Stimulated activated CD4-positive, alpha-beta T cell treated with anti-CD3 and anti-CD28 coated beads, Interleukin-15, amount 100 ng/mL, for 48 hours (primary cell): ENCODE data around the gene ZNF709.
A peak's percentile ranks its signal among the peaks of the same experiment; 100 is the strongest.
"Not testable (repeated sequence)": the region's sequence is repeated elsewhere in the genome, so short reads cannot be mapped to it uniquely, and the experiment has no call there.

ENCODE experiments used
- DNase-seq, 2 donors: peaks; one replicate each; pipeline ENCODE4 v3.0.0-alpha.2; 2020; ENCODE audit warnings: low read depth in 2 of 2

ZNF709 gene

GRCh38 chr19:12453495-12453894 is 31.1 kb downstream of the ZNF709 start:
- no peak for DNase-seq

DNA sequence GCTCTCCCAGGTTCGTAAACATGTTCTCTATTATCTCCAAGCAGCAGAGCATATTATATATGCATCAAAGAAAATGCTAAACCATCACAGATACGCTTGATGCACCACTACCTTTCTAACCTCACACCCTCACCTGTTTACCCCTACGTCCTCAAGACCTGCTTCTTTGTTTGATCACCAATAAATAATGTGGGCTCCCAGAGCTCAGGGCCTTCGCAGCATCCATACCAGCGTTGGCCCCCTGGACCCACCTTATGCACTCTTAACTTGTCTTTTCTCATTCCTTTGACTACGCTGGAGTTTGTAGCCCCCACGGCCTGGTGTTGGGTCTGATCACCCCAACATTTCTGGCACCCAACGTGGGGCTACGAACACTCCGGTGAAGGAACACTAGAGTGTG is 33.8 kb downstream of the ZNF709 start:
- no peak for DNase-seq

DNA sequence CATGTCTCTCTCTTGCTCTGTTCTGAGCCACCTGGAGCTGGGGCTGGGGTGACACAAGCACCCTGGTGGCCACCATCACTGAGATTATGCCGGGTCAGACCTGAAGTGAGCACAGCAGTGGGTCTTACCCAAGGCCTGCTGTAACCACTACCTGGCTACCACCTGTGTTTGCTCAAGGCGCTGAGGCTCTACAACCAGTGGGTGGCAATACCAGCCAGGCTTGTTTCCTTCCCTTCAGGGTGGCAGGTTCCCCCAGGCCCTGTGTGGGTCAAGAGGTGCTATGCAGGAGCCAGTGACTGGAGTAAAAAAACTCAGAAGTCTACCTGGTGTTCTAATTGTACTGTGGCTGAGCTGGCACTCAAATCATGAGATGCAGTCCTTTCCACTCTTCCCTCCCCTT is 35.8 kb downstream of the ZNF709 start:
- no peak for DNase-seq

- peak; percentile 97 to 98 for DNase-seq
Observed at GRCh38 chr19:12440541-12441316, 43.9 kb downstream of the ZNF709 start, which contains the start of gene ZNF443. Gene ZNF443 (minus strand): TSS chr19:12441021. CDS start chr19:12440914, 107 bp downstream.

- DNase-seq, result peak; percentile 22 to 48
Observed at GRCh38 chr19:12439686-12440540, 44.7 kb downstream of the ZNF709 start.

GRCh38 chr19:12430726-12431299 is 53.8 kb downstream of the ZNF709 start:
- DNase-seq, result not testable (repeated sequence)

- DNase-seq, result no peak
Observed at GRCh38 chr19:12425888-12426274, 58.7 kb downstream of the ZNF709 start.

DNA sequence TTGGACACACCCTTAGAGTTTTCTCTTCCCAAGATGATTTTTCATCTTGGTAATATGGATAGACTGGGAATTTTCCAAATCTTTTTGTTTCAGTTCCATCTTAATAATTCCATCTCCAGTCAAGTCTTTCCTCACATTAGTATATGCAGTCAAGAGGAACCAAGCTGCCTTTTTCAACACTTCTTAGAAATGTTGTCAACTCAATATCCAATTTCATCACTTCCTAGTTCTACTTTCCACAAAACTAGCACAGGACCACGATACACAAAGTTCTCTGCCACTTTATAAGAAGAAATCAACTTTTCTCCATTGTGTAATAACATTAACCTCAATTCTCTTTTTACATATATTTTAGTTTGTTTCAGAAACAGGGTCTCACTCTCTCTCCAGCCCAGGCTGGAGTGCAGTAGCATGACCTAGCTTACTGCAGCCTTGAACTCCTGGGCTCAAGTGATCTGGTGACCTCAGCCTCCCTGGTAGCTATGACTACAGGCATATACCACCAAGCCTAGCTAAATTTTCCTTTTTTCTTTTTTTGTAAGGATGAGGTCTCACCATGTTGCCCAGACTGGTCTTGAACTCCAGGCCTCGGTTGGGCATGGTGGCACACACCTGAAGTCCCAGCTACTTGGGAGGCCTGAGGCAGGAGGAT is 59.3 kb downstream of the ZNF709 start:
- no peak for DNase-seq

GRCh38 chr19:12417273-12417672 is 67.3 kb downstream of the ZNF709 start:
- not testable (repeated sequence) for DNase-seq

- no peak for DNase-seq
Observed at GRCh38 chr19:12411893-12412292, 72.7 kb downstream of the ZNF709 start.
